ENCODE results near the gene SLC35F1.
"Not testable (repeated sequence)": the region's sequence is repeated elsewhere in the genome, so short reads cannot be mapped to it uniquely, and the experiment has no call there.

SLC35F1 gene

DNA sequence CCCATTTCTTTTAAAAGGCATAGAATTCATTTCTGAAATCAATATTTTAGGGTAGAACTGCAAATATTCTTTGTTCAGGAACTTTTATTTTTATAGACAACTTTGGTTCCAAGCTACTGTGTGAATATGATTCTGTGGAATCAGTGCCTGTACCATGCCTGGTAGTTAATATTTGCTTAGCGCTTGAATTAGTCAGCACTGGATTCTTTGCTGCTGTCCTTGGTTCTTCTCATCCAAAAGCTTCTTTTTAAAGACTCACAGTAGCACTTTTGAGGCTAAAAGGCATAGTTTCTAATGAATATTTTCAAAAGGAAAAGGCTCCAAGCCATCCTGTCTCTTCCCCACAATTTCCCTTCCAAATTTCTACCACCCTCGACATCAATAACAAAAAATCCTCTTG is 109.5 kb downstream of the SLC35F1 start:
- no peak for DNase-seq

DNA sequence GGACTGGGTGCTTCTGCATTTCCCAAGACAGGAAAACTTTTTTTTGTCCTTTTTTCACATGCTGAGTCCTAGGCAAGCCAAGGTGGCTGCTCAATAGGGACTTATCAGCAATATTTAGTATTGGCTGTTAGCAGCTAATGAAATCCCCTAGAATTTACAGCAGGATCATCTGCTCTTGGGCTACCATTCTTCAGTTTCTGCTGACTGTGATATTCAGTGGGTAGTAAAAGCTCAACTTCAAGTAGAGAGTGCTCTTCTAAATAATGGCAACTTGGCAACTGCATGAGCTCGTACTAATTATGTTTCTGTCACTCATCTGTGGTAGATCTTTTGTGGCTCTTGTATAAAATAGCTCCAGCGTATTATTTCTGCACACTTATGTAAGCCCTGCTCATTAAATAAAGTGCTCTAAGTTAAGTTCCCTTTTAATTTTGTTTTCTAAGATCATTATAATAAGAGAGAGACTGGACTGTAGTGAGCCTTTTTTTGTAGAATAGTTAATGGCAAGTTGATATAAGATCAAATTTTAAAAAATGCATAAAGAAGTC is 110.3 kb downstream of the SLC35F1 start:
- DNase-seq: no peak

DNA sequence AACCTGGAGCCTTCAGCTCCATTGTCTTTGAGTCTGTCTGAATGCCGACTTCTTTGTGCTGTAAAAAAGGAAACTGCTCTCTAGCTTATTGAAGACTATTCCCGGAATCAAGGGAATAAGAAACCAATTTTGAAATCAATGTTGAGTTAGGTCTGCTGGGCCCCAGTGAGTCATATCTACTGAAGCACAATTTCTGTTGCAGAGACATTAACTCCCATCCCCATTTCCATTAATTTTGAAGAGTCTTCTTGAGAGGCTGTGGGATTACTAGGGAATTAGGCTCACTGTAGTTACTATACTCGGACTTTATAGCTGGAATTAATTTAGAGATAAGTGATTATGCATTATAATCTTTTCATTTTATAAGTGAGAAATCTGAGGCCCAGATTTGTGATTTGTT is 116.7 kb downstream of the SLC35F1 start:
- no peak for DNase-seq

- no peak for DNase-seq
Measured at GRCh38 chr6:118029967-118030366, 122.9 kb downstream of the SLC35F1 start.

GRCh38 chr6:118037479-118037878 is 130.4 kb downstream of the SLC35F1 start:
- not testable (repeated sequence) for DNase-seq

DNA sequence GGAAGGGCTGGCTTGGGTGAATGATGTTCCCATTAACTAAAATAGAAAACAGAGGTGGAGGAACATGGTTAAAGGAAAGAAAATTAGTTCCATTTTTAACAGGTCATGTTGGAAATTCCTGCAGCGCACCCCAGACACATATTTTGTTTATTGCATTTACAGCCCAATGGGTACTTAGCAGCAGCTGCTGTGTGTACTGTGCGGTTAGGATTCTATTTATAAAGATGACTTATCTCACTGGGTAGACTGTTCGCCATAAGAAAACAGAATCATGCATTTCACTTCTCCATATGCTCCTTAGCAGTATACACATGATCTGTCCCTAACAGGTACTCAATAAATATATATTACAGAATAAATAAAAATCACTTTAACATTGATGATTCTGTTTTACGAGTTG is 135.8 kb downstream of the SLC35F1 start:
- DNase-seq: no peak

- DNase-seq: no peak
Measured at GRCh38 chr6:118044275-118044674, 137.2 kb downstream of the SLC35F1 start.

DNA sequence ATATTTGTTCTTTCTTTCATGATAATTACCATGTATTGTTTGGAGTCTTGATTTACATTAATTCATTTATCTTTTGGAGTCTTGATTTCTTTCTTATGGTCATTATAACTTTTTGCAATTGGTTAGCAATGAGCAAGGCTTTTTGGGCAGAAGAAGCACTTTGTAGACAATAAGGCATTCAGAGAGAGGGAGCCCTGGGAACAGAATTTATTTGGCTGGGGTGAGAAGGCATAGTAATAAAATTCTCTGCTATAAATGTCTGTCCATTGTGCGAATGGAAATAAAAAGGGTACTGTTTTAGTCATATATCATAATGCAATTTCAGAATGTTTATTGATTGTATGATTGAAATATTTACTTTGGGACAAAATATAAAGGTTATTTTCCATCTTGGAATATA is 147.0 kb downstream of the SLC35F1 start:
- no peak for DNase-seq

DNA sequence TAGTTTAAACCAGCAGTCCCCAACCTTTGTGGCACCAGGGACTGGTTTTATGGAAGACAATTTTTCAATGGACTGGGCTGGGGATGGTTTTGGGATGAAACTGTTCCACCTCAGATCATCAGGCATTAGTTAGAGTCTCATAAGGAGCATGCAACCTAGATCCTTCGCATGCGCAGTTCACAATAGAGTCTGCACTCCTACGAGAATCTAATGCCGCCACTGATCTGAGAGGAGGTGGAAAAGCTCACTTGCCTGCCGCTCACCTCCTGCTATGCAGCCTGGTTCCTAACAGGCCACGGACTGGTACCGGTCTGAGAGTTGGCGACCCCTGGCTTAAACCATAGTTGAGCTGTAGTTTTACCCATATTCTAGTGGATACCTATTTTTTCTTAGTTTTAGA is 154.6 kb downstream of the SLC35F1 start:
- DNase-seq: no peak

DNA sequence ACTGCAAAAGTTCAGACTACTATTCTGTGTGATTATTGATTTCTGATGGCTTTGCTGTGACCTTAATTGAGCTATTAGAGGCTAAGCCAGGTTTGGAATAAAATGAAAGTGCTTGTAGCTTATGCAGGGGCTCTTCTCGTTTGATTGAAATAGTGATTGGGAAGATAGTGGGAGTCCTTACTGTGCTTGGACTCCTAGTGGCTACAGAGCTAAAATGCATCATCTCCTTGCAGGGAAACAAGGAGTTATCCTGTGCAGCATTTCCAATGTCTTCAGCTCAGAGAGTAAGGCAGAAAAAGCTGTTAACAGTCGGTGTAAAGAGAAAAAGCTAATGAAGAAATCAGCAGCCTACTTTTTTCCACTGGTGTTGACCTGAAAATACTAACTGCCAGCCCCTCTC is 173.5 kb downstream of the SLC35F1 start:
- DNase-seq: no peak

DNA sequence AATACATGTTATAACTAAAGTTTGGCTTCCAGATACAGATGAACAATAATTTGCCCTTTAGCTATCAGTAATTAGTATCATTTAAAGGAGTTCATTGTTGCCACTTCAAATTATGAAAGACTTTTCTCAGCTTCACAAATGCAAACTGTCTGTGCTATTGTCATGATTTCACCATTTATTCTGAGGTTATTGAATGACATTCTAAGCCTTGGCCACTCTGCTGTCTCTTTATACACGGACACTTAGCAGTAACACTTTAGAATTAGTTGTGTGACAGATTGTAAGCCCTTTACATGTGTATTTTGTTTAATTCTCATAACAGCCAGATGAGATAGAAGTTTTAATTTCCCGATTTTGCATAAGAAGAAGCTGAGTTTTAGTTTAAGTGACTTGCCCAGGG is 176.6 kb downstream of the SLC35F1 start:
- no peak for DNase-seq

DNA sequence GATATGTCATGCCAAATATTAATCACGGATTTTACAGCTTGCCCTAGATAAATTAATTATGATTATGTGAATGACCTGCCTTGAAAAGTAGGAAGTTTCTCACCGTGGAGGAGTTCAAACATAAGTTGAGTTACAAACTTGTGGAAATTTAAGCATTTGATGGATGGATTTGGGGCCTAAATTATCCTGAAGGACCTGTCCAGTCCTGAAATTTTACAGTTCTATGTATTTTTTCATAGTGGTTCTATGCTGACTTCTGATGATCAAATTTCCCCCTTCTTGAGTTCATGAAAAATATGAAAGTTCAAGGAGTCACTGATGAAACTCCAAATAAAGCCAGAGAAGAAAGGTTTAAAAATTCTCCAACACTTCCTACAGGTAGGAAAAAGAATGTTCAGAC is 178.6 kb downstream of the SLC35F1 start:
- DNase-seq: no peak

DNA sequence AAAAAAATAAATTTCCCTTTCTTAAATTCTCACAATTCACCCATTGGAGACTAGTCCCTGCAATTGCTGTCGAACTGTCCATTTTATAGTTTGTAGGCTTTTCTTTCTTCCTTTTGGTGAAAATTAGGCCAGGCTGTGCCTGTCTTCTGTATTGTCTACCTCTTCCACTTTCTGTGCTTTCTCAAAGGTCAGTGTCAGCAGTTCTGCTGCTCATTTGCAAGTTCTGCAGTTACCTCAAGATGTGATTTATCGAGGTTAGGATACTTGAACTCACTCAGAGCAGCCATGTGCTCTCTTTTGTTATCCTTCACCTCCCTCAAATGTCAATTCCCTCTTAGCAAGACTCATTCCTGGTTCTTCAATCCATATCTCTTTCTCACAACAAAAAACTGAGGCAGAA is 179.1 kb downstream of the SLC35F1 start:
- no peak for DNase-seq

- no peak for DNase-seq
Measured at GRCh38 chr6:118092086-118092485, 185.0 kb downstream of the SLC35F1 start.

DNA sequence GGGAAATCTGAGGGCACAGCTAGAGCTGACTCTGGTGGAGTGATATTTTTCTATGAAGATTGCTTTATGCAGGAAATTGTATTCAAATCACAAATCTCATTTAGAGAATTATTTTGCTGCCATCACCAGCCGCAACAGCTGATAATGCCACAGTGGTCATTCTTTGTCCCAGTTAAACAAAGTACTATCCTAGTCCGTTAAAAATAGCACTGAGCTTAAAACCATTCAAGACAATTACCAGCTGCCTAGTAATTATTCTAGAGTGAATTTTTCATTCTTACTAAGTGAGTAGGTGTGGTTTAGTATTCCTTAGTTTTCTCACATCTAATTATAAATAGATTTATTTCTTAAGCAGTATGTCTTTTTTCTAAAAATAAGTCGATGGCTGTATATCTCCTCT is 190.5 kb downstream of the SLC35F1 start:
- DNase-seq: no peak

DNA sequence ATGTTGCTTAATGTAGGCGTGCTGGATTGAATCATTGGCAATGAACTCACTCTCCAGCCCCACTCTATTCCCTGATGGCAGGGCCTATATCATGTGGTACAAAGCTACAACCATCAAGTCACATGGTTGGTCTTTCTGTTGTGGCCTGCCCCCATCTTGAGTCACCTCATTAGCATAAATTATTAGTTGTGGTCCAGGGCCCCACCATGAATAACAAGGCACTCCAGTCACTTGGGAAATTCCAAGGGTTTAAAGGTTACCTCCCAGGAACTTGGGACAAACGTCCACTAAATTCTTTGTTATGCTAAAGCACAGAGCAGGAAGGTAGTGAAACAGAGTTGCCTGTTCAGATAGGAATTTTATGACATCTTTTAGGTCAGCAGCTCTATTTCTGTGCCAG is 193.7 kb downstream of the SLC35F1 start:
- DNase-seq: no peak

GRCh38 chr6:118101220-118101619 is 194.2 kb downstream of the SLC35F1 start:
- no peak for DNase-seq

DNA sequence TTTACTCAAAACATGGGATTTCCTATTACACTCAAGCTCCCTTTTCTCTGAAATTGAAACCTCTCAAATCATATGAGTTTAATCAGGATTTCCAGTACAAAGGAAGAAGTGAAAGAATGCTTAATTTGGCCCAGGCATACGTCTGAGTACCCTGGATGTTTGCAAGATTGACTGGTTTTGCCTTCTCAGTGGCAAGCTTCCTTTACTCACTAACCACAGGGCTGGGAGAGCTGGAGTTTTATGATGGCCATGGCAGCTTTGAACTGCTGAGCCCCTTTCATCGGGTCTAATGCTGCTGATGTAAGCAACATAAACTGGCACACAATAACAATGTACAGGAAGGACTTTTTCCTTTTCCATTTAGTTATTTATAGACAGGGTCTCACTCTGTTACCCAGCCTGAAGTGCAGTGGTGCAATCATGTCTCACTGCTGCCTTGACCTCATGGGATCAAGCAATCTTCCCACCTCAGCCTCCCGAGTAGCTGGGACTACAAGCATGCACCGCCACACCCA is 194.8 kb downstream of the SLC35F1 start:
- DNase-seq: no peak

- DNase-seq: no peak
Measured at GRCh38 chr6:118102401-118102800, 195.3 kb downstream of the SLC35F1 start.

DNA sequence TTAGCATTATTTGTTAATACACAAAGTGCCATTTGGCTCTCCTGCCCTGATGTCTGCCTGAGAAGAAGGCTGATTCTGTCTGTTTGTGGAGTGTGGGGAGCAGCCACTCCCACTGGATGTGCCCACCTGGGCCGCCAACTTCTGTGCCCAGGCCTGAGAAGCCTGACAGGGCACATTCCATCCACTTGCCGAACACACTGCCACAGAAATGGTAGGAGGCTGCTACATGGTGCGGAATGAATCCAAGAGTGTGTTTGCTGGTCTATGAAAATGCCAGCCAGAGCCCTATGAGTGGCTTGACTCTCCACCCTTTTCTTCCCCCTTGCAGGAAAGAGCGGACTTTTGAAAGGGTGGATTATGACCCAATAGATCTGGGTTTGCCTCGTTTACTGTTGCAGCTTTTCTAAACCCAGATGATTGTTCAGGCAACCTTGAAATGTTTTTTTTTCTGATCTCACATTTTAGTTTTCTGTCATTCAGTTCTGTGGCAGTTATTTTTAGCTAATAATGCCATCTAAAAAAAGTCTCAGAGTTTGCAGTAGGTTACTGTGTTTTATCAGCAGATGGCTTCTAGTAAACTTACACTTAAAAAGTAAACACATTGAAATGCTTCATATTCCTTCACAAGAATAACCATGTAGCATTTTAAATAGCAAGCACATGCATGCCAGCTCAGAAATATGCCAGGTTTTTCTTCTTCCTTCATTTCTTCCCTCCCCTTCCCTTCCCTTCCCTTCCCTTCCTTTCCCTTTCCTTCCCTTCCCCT is 196.5 kb downstream of the SLC35F1 start:
- no peak for DNase-seq

GRCh38 chr6:118122161-118122725 is 215.2 kb downstream of the SLC35F1 start:
- DNase-seq: no peak

GRCh38 chr6:118122801-118123200 is 215.7 kb downstream of the SLC35F1 start:
- no peak for DNase-seq

DNA sequence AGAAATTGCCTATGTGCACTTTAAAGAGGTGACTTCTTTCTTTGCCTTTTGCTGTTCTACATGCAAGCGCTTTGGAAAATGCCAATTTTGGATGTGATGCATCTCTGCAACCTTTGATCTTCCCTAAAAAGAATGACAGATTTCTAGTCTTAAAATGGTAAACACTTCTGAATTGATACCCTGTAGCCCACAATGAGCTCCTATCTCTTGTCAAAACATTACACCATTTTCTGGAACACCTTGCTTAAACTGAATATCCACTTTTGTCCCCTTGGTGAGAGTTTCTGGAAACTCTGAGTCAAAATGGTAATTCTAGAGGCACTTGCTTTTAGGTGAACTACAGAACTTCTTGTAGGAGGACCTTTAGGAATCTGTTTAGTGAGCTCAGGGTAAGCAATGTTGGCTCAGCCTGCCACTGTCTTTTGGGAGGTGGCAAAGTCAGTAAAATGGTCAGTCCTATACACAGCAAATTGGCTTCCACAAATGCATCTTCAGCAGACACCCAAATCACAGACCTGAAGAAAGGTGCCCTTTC is 216.5 kb downstream of the SLC35F1 start:
- no peak for DNase-seq

DNA sequence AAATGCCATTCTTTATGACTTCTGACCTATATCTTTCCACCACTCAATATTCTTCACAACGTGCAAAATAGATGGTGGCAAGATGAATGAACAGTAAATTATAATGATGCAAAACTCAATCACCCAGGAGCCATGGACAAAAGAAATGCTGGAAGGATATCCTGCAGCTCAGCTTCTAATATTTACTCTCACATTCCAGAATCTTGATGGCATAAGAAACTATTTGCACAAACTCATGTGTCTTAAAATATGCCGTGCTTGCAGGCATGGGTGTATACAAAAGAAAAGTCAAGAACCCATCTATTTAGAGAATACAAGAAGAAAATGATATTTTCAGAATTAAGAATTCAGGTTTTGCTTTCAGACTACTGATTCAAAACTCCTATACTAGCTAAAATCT is 217.8 kb downstream of the SLC35F1 start:
- DNase-seq: no peak
